Stimulated activated CD4-positive, alpha-beta T cell treated with anti-CD3 and anti-CD28 coated beads, Interleukin-2, amount 100 ng/mL, for 4 hours (primary cell): ENCODE results near the gene WNK3.

Source experiments
- DNase-seq: peaks from one replicate; pipeline ENCODE4 v3.0.0-alpha.2; 2020; ENCODE audit warnings: low read depth

The WNK3 gene

GRCh38 chrX:54238588-54238987, 119.3 kb downstream of the WNK3 start:
- DNase-seq = no peak

GRCh38 chrX:54237014-54237413, 120.8 kb downstream of the WNK3 start:
- no peak for DNase-seq

GRCh38 chrX:54230435-54231148, 127.3 kb downstream of the WNK3 start:
- no peak for DNase-seq

- no peak for DNase-seq
These were observed 134.3 kb downstream of the WNK3 start for GRCh38 chrX:54223581-54223980.

- no peak for DNase-seq
These were observed 144.2 kb downstream of the WNK3 start for GRCh38 chrX:54213603-54214002.

- DNase-seq = no peak
These were observed 149.3 kb downstream of the WNK3 start for GRCh38 chrX:54208531-54208930.

- DNase-seq = no peak
These were observed 159.6 kb downstream of the WNK3 start for GRCh38 chrX:54198262-54198661.

GRCh38 chrX:54194982-54195588, 162.8 kb downstream of the WNK3 start:
- DNase-seq = no peak

- DNase-seq = no peak
These were observed 164.6 kb downstream of the WNK3 start for GRCh38 chrX:54193085-54193821.

GRCh38 chrX:54184474-54184873, 173.4 kb downstream of the WNK3 start:
- DNase-seq = no peak

GRCh38 chrX:54182864-54183613, 174.8 kb downstream of the WNK3 start, which contains the start of gene FAM120C:
TSS of gene FAM120C (minus strand) at chrX:54183254. CDS start at chrX:54183198, 56 bp downstream.
- DNase-seq = peak; percentile 61

- DNase-seq = peak; percentile 54
These were observed 175.5 kb downstream of the WNK3 start for GRCh38 chrX:54182194-54182863.

GRCh38 chrX:54181202-54181953, 176.5 kb downstream of the WNK3 start:
- DNase-seq = no peak

GRCh38 chrX:54180403-54180802, 177.4 kb downstream of the WNK3 start:
- no peak for DNase-seq

GRCh38 chrX:54178100-54178940, 179.5 kb downstream of the WNK3 start:
- DNase-seq = no peak

- DNase-seq = no peak
These were observed 180.5 kb downstream of the WNK3 start for GRCh38 chrX:54177306-54177705.

- DNase-seq = no peak
These were observed 184.1 kb downstream of the WNK3 start for GRCh38 chrX:54173791-54174190.

GRCh38 chrX:54172455-54172854, 185.4 kb downstream of the WNK3 start:
- DNase-seq = no peak

GRCh38 chrX:54171527-54172250, 186.2 kb downstream of the WNK3 start:
- DNase-seq = no peak
